HCEC 1CT (cell line): Measurements from ENCODE around the gene SPR.

Experiments used
- DNase-seq: peaks from one replicate; pipeline ENCODE4 v3.0.0-alpha.2; 2017

The SPR gene

DNA sequence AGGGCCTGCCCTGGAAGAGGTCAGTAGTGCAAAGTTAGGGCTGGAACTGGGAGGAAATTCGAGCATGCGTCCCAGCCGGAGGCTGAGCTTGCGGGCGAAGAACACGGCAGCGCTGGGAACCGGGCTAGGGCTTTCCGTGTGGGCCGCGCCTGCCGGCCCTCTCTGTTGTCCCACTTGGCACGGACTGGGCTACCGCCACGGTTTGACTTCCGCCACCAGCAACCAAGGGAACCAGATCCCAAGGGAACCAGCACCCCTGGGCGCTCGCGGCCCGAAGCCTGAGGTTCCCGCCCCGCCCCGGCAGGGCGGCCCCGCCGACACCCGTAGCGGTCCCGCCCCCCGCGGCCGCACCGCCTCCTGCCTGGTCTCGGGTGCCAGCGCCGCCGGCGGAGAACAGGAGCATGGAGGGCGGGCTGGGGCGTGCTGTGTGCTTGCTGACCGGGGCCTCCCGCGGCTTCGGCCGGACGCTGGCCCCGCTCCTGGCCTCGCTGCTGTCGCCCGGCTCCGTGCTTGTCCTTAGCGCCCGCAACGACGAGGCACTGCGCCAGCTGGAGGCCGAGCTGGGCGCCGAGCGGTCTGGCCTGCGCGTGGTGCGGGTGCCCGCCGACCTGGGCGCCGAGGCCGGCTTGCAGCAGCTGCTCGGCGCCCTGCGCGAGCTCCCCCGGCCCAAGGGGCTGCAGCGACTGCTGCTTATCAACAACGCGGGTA lies at the start of gene SPR:
SPR (plus strand) TSS at position 377 of the 708 bp plus-strand sequence; CDS start at position 402, 25 bp downstream.
- peak; percentile 58 for DNase-seq

GRCh38 chr2:72840066-72840465 lies 47.1 kb upstream of the SPR start:
- DNase-seq = no peak

DNA sequence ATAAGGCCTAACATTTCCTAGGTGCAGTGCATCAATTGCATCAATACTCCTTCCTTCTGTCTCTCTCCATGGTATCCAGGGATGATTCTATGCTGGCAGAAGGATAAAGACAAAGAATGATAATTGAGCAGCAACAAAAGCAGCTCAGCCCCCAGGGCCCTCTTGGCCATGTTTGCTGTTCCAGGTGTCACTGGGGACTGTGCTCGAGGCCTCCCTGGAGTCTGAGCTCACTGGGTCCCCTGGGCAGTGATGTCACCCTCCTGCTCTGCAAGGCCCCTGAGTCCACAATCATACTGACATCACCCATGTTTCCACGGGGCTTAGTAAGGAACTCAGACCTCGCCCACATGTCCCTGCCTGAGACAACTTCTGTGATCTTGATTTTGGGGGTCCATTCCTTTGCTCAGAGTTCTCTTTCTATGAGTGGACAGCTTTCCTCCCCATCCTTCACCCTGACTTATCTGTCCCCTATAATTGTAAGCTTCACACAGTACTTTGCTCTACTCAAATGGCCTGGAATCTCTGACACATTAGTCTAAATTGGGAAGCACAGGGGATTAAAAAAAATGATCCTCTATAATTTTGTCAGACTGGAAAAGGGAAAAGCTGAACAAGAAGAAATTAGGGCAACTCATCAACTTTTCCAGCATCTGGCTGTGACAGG lies 45.6 kb upstream of the SPR start:
- no peak for DNase-seq

DNA sequence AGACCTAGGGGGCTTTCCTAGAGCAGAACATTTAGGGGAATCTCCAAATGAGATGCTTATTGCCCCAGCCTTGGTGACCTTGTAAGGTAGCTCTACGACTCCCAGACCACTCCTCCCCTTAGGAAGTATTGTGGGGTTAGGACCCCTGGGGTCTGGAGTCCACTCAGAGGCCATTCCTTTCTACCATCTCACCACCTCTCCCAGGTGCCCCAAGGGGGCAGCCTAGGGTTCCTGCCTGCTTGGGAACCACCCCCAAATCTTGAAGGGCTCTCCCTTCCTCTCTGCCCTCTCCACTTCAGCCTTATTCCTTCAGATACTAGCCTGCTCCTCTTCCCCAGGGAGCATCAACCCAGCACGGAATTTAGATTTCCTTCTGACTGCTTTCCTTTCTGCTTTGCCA lies 43.9 kb upstream of the SPR start:
- DNase-seq = no peak

GRCh38 chr2:72846171-72847095 lies 40.8 kb upstream of the SPR start:
- DNase-seq = no peak

- no peak for DNase-seq
Measured at GRCh38 chr2:72847534-72848315, 39.5 kb upstream of the SPR start.

- DNase-seq = no peak
Measured at GRCh38 chr2:72848436-72849137, 38.6 kb upstream of the SPR start.

- no peak for DNase-seq
Measured at GRCh38 chr2:72849138-72849462, 38.1 kb upstream of the SPR start.

DNA sequence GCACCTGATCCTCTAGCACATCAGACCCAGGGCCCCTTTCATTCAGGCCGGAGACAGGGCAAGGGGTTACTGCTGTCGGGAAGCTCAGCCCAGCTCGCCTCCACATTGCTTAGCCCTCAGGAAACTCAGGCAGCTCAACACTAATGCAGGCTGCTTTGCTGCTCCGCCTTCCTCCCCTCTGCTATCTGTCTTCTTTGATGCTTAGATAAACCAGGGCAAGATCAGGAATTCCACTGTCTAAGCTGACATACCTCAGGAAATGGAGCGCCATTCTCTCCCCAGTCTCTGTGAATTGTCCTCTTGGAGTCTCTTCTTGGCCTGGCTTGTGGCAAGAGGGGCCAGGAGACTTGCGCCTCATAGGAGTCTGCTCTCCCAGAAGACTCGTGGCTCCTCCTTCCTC lies 35.9 kb upstream of the SPR start:
- no peak for DNase-seq

- DNase-seq = peak; percentile 35
Measured at GRCh38 chr2:72859831-72860262, 27.4 kb upstream of the SPR start.

- peak; percentile 71 for DNase-seq
Measured at GRCh38 chr2:72862239-72862988, 24.8 kb upstream of the SPR start.

DNA sequence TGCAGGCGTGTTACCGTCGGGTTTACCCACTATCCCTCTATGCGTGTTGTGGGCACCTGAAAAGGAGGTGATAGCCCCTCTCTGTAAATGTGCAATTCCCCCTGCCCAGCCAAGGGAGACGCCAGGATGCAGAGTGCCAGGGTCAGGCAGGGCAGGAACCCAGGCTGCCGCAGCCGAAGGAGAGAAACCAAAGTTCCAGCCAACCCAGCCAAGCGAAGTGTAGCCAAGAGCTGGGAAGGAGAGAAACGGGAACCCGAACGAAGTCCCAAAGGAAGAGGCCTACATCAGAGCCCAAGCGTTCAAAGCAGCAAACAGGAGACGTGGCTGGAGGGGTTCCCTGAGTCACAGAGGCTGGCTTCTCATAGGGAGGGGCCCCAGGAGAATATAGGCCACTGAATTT lies 24.2 kb upstream of the SPR start:
- DNase-seq = no peak

DNA sequence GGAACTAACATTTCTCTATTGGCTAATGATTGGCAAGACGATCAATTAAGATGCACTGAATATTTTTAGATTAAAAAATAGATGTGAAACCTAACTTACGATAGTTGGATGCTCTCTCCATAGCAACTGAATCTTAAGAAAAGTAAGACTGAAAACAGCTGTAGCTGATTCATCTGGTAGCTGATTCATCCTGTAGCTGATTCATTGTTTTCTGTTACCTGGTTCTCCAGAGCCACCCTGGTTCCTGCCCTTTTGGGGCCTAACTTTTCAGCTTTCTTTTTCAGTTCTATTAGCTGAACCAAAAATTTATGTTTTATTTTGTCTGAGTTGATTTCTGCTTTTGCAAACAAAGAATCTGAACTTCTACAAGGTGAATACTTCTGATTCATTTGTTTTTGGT lies 22.7 kb upstream of the SPR start:
- peak; percentile 73 for DNase-seq

DNA sequence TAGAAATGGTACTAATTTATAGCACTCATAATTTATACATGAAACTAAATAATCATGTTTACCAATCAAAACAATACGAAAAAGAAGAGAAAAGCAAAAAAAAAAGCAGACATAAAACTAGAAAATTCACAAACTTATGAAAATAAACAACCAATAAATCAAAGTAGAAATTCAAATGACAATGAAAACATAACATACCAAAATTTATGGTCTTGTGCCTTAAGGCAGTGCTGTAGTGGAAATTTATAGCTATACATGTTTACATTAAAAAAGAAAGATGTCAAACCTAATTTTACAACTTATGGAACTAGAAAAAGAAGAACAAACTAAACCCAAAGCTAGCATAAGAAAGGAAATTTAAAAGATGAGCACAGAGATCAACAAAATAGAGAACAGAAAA lies 16.1 kb upstream of the SPR start:
- DNase-seq = no peak

- DNase-seq = no peak
Measured at GRCh38 chr2:72871880-72872279, 15.3 kb upstream of the SPR start.

- peak; percentile 7 for DNase-seq
Measured at GRCh38 chr2:72883356-72883962, 3.7 kb upstream of the SPR start.

DNA sequence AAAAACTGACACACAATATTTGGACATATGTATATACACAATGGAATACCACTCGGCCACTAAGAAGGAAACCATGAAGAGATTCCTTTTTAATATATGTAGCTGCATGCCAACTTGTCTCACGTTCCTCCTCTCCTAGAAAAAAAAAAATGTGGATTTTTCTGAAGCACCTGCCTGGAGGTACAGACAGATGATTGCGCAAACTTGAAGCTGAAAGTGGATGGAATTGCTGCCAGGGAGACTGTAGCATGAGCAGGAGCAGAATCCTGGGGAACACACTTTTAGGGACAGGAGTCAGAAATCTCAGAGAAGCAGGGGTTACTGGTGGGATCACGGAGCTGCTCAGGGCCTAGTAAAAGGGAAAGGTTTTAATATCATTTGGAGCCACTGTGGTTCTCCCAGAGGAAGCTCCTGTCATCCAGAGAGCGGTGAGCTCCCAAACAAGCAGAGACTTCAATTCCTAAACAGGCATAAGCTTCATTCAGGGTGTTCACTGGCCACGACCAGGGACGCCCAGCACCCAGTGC lies 640 bp upstream of the SPR start:
- no peak for DNase-seq

- DNase-seq = peak; percentile 83
Measured at GRCh38 chr2:72887740-72888437, 681 bp downstream of the SPR start.

- no peak for DNase-seq
Measured at GRCh38 chr2:72888438-72889202, 1.4 kb downstream of the SPR start.
